ENCODE data around the gene VIPR1.

Gene VIPR1

GRCh38 chr3:42513121-42513520 is 10.7 kb downstream of the VIPR1 start:
- no peak for FAIRE-seq

DNA sequence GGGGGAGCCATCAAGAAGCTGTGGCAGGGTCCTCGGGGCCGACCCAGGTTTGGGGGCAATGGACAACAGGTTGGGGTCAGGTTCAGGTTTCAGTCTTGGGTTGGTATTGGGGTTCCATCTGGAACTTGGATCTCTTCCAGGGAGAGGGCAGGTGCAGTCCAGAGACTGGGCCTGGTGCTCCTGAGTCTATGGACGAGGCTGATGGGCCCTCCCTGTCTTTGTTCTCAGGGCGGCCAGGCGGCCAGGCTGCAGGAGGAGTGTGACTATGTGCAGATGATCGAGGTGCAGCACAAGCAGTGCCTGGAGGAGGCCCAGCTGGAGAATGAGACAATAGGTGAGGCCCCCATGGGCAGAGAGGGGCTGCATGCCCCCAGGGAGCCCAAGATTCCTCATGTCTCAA is 11.1 kb downstream of the VIPR1 start:
- FAIRE-seq, result no peak

- FAIRE-seq, result no peak
These were observed 12.4 kb downstream of the VIPR1 start for GRCh38 chr3:42514876-42515275.

DNA sequence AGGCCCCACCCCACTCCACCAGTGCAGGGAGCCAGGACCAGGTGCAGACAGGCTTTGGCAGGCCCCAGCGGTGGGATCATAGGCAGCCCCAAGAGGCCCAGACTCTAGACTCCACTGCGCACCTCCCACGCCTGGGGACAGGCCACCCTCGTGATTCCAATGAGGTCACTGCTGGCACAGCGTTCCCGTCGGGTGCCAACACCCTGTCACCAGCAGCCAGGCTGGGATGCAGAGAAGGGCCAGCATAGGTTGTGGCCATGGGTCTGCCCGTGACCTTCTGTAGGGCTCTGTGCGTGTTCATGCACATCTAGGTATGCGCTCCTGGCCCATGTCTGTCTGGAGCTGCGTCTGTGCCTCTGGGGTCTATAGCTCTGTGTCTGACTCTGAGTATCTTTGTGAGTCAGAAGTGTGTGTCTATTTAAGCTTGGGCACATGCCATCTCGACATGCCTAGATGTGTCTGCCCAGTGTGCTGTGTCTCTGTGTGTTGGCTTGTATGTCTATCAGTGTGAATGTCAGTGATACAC is 13.0 kb downstream of the VIPR1 start:
- FAIRE-seq, result no peak

- FAIRE-seq, result no peak
These were observed 13.5 kb downstream of the VIPR1 start for GRCh38 chr3:42515976-42516375.

- no peak for FAIRE-seq
These were observed 14.0 kb downstream of the VIPR1 start for GRCh38 chr3:42516443-42516842.

DNA sequence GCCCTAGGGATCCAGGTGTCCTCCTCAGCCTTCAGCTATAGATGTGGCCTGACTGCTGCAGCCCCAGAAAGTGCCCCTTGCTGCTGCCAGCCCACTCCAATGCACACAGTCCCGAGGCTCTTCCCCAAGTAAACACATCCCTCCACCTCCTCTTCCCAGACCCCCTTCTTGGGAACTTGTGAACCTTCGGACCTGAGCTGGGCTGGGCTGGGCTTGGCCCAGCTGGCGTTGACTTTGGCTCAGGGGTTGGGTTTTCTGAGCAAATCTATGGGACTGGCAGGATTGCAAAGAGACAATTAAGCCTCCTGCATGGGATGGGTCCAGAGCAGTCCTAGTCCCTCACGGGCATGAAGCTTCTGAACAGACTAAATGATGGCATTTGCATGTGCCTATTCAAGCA is 14.7 kb downstream of the VIPR1 start:
- no peak for FAIRE-seq

DNA sequence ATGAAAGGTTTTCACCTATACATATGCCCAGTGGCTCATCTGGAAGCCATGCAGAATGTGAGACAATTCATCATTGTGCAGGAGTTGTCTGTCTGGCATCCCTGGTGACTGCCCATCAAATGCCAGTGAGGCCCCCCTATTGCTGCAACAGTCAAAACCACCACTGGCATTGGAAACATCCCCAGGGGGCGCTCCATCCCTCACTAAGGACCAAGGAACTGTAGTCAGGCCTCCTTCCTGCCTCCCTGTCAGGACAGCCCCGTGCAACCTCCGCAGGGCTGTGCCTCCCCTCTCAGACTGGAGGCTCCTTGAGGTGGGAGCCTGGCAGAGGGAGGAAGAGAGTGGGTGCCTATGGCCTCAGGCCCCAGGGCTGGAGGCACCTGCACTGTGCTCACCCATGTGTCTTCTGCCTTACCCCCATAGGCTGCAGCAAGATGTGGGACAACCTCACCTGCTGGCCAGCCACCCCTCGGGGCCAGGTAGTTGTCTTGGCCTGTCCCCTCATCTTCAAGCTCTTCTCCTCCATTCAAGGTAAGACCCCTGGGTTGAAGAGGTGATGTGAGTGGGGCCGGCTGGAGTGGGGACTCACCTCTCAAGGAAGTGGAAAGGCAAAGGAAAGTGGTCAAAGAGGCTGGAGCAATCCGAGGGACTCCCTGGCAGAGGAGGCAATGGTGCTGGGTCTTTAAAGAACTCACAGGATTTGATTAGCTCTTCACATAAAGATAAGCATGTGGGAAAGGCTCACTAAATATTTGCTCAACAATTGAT is 16.5 kb downstream of the VIPR1 start:
- FAIRE-seq, result no peak

- FAIRE-seq, result no peak
These were observed 17.1 kb downstream of the VIPR1 start for GRCh38 chr3:42519568-42519962.

DNA sequence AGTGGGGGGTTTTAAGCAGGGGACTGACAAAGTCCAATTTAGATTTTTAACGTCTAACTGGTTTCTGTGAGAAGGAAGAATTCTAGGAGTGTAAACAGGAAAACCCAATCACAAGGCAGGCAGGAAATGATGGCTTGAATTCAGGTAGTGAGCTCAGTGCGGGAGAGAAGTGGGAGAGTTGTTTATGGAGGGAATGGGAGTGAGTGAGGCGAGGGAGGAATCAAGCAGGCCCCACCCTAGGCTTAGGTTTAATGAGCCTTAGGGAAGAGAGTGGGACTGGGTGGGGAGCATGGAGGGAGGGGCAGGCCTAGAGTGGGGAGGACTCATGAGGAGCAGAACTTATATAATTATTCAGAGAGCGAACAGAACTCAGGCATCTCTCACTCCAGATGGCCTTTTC is 17.9 kb downstream of the VIPR1 start:
- FAIRE-seq, result no peak

DNA sequence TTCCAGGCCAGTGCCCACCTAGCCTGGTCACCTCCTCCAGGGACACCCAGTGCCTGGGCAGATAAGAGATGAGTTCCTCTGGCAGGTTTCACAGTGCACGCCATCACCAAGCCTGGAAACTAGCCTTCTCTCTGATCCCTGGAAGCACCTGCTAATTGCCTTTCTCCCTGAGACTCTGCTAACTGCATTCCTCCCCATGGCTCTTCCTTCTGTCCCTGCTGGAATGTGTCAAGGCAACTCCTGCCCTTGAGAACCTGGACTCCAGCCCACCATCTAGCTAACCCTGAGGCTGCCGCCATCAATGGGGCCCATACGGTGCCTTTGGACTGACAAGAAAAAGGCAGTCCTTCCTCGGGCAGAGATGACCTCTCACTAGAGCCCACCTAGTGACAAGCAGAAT is 18.5 kb downstream of the VIPR1 start:
- no peak for FAIRE-seq

GRCh38 chr3:42524751-42525150 is 22.3 kb downstream of the VIPR1 start:
- no peak for FAIRE-seq

GRCh38 chr3:42525212-42525611 is 22.8 kb downstream of the VIPR1 start:
- FAIRE-seq, result no peak

- no peak for FAIRE-seq
These were observed 23.4 kb downstream of the VIPR1 start for GRCh38 chr3:42525736-42526345.

- no peak for FAIRE-seq
These were observed 24.3 kb downstream of the VIPR1 start for GRCh38 chr3:42526616-42527367.

GRCh38 chr3:42527368-42527917 is 25.0 kb downstream of the VIPR1 start:
- FAIRE-seq, result no peak

GRCh38 chr3:42529468-42529867 is 27.0 kb downstream of the VIPR1 start:
- no peak for FAIRE-seq

DNA sequence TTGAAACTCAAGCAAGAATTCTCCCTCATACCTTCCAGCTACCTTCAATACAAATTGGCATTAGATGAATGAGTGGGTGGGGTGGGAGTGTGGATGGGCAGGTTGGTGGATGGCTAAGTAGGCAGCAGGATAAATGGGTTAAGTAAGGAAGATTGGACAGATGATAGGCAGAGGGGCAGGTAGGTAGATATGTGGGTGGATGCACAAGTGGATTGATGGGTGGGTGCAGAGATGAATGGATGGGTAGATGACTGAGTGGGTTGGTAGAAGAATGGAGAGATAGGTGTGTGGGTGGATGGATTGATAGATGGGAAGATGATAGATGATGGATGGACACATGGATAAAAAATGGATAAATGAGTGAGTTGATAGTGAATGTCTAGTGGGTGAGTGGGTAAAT is 27.6 kb downstream of the VIPR1 start:
- no peak for FAIRE-seq

DNA sequence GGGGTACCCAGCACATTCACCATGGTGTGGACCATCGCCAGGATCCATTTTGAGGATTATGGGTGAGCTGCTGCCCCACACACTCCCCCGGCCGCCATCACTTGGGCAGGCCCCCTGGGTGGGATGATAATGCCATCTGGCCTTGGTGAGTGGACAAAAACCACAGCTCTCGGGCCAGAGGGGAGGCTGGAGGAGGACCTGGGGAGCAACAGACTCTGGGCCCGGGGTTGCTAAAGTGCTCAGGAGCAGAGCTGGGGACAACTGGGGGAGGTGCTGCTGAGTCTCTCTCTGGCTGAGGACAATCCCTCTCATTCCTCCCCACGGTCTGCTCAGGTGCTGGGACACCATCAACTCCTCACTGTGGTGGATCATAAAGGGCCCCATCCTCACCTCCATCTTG is 29.0 kb downstream of the VIPR1 start:
- no peak for FAIRE-seq

DNA sequence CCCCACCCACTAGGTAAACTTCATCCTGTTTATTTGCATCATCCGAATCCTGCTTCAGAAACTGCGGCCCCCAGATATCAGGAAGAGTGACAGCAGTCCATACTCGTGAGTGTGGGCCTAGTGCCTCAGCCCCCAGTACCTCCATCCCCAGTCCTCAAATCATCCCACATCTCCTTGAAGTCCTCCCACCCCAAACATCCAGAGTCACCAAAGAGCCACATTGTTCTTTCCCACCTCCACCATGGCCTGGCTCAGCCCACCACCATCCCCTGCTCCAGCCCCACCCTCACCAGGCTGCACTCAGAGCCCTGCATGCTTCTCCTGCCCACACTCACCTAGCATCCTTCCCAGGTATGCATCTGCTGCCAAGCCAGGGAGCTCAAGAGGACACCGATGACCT is 29.8 kb downstream of the VIPR1 start:
- no peak for FAIRE-seq

DNA sequence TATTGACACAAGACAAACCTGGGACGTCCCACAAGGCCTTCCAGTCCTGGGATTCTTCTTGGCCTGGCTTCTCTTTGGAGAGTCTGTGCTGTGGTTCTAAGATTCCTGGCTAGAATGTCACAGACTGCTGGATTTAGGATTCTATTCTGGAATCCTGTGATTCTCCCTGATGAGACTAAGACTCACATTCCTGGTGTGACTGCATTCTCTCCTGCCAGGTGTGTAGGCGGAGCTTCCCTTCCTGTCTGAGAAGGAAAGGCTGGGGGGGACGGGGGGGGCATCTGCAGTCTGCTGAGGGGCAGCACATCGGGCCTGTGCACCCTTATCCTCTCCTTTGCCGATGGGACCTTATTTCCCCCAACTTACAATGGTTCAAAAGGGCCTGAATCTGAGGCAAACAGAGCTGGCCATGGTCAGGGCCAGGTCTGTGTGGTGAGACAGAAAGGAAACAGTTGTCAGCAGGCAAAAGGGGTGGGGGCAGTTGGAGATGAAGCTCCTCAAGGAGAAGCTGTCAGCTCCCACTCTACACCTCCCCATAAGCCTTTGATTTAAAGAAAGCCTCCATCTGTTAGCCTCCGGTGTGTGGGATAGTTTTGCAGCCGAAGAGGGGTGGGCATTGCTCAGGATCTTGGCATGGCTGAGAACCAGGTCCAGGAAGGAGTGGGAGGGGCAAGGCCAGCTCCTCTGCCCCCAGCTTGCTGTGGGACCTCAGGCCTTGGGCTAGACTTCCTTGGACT is 30.9 kb downstream of the VIPR1 start:
- no peak for FAIRE-seq

- FAIRE-seq, result no peak
These were observed 33.7 kb downstream of the VIPR1 start for GRCh38 chr3:42535981-42536784.
